Right lobe of liver (tissue), 4 donors: Measurements from ENCODE around the gene GPC5.

Experiments
- POLR2A ChIP-seq: fragments of 450-650 bp; IDR thresholded peaks from one replicate; pipeline ENCODE4 v1.6.1; 2017; ENCODE audit warnings: antibody characterized with exemption, mild to moderate bottlenecking
- TF ChIP-seq, protein P1 (sequence below), 4 donors: fragments of 200-600 bp in 3 of 4; fragments of 450-650 bp in 1 of 4; IDR thresholded peaks; one replicate each; pipeline versions ENCODE4 v1.5.1 to v1.8.0; 2016 to 2022; ENCODE audit warnings: antibody characterized with exemption in 4 of 4, mild to moderate bottlenecking in 2 of 4
- donor health status: DM: no; HTN: no; CAD: no.
- donor health status: DM: no; HTN: no; CAD: no.
- donor health status: DM: no; HTN: yes; CAD: no.

DNA sequence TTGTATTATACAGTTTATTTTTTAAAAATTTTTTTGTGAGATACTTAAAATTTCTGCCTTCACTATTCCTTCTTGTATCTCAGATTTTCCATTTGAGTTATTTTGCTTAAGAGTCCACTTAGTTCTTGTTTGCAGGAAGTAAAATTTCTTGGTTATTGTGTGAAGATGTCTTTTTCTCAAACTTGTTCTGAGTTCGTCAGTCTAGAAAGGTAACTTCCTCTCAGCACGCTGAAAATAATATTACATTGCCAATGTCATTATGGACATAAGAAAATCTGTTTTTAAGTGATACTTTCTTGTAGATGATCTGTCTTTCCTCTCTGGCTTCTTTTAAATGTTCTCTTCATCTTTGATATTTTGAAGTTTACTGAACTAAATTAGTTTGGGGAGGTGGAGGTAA, 1096.5 kb downstream of the GPC5 start:
- TF ChIP-seq, protein P1, sequence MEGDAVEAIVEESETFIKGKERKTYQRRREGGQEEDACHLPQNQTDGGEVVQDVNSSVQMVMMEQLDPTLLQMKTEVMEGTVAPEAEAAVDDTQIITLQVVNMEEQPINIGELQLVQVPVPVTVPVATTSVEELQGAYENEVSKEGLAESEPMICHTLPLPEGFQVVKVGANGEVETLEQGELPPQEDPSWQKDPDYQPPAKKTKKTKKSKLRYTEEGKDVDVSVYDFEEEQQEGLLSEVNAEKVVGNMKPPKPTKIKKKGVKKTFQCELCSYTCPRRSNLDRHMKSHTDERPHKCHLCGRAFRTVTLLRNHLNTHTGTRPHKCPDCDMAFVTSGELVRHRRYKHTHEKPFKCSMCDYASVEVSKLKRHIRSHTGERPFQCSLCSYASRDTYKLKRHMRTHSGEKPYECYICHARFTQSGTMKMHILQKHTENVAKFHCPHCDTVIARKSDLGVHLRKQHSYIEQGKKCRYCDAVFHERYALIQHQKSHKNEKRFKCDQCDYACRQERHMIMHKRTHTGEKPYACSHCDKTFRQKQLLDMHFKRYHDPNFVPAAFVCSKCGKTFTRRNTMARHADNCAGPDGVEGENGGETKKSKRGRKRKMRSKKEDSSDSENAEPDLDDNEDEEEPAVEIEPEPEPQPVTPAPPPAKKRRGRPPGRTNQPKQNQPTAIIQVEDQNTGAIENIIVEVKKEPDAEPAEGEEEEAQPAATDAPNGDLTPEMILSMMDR (IDR thresholded peaks at IDR 0.05) = no peak
- TF ChIP-seq POLR2A = no peak
